ENCODE measurements around the gene OCEL1.
"Not testable (repeated sequence)": the region's sequence is repeated elsewhere in the genome, so short reads cannot be mapped to it uniquely, and the experiment has no call there.

Gene OCEL1

DNA sequence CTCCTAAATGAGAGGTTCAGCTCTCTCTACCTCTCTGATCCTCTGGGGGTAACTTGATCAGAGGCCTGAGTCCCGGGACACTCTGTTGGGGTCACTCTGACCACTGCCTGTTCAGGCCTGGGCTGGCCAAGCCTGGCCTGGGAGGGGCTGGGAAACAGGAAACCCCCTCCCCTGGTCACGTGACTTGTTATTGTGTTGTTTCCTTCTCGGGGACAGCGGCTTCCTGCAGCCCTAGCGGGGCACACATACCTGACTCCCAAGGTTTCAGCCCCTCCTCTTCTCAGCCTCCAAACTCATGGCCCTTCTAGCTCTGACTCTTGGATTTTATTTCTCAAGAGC lies 38.6 kb downstream of the OCEL1 start, which contains the start of gene USHBP1:
USHBP1 (minus strand) TSS at position 105 of the 339 bp plus-strand sequence. CDS start 446 bp downstream, outside the sequence.
- no peak for DNase-seq (ENCODE audit: low read depth)

DNA sequence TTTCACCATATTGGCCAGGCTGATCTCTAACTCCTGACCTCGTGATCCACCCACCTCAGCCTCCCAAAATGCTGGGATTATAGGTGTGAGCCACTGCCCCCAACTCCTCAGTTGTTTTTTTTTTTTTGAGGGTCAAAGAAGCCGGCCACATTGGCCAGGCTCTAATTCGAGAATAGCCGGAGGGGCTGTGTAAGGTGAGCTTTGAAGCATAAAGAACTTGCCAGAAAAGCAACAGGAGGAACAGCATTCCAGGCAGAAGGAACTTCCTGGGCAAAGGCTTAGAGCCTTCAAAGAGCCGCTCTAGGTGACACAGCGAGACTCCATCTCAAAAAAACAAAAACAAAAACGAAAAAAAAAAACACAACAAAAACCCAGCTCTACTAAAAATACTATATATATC lies 40.0 kb downstream of the OCEL1 start:
- DNase-seq (ENCODE audit: low read depth), result no peak

DNA sequence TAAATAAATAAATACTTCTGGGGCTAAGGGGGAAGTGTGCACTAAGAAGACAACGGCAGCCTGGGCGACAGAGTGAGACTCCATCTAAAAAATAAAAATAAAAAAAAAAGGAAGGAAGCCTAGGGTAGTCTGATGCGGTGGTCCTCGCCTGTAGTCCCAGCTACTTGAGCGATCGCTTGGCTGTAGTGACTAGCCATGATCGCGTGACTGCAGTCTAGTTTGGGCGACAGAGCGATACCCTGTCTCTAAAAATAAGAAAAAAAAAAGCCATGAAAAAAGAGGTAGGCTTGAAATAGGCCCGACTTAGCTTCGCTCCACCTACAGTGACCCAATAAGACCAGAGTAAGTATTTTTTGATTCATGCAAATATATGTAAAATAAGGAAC lies 40.6 kb downstream of the OCEL1 start:
- no peak for DNase-seq (ENCODE audit: low read depth)

DNA sequence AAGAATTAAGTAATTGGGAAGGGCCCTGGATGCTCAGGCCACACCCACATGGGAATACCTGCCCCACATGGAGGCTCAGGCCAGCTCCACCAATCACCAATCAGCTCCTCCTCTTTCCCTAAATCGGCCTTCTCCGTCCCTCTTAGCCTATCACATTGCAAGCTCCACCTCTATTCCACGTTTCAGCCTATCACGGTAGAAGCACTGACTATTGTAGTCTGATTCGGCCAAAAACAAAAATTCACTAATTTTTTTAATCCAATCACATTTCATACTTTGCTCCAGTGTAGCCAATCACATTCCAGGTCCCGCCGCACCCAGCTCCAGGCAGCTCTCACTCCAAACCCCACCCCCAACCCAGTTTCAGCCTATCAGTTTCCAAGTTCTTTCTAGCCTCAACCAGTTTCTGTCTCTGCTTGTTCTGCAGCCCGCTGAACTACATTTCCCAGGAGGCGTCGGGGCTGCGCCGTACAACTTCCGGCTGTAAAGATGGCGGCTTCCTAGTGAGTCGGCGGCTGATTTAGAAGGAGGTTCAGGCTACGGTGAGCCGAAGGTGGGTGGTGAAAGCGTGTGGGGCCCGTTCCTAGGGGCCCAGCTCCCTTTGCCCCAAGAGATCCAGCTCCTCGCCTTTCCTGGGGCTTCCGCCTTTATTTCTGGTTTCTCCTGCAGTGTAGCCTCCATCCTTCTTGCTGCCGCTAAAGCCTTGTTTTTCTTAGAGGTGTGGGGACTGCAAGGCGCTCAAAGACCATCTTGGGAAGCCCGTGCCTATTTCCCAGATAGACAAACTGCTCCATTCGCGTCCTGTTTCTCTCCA lies 41.2 kb downstream of the OCEL1 start, which contains the start of gene BABAM1:
BABAM1 (plus strand) TSS at position 469 of the 814 bp plus-strand sequence. CDS start 1,364 bp downstream, outside the sequence.
- peak; percentile 80 for DNase-seq (ENCODE audit: low read depth)

DNA sequence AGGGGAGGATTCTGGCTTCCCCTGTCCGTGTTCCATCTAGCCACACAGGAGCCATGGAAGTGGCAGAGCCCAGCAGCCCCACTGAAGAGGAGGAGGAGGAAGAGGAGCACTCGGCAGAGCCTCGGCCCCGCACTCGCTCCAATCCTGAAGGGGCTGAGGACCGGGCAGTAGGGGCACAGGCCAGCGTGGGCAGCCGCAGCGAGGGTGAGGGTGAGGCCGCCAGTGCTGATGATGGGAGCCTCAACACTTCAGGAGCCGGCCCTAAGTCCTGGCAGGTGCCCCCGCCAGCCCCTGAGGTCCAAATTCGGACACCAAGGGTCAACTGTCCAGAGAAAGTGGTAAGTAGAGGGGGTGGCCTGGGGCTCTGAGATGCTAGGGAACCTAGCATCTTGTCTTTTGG lies 42.7 kb downstream of the OCEL1 start:
- no peak for DNase-seq (ENCODE audit: low read depth)

DNA sequence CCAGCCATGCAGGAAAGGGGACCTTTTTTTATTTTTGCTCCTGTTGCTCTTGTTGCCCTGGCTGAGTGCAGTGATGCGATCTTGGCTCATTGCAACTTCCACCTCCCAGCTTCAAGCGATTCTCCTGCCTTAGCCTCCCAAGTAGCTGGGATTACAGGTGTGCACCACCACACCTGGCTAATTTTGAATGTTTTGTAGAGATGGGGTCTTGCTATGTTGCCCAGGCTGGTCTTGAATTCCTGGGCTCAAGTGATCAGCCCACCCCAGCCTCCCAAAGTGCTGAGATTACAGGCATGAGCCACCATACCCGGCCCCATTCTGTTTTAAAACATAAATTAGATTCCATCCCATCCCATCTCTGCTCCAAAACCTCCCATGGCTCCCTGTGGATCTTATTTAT lies 48.9 kb downstream of the OCEL1 start:
- not testable (repeated sequence) for DNase-seq (ENCODE audit: low read depth)

DNA sequence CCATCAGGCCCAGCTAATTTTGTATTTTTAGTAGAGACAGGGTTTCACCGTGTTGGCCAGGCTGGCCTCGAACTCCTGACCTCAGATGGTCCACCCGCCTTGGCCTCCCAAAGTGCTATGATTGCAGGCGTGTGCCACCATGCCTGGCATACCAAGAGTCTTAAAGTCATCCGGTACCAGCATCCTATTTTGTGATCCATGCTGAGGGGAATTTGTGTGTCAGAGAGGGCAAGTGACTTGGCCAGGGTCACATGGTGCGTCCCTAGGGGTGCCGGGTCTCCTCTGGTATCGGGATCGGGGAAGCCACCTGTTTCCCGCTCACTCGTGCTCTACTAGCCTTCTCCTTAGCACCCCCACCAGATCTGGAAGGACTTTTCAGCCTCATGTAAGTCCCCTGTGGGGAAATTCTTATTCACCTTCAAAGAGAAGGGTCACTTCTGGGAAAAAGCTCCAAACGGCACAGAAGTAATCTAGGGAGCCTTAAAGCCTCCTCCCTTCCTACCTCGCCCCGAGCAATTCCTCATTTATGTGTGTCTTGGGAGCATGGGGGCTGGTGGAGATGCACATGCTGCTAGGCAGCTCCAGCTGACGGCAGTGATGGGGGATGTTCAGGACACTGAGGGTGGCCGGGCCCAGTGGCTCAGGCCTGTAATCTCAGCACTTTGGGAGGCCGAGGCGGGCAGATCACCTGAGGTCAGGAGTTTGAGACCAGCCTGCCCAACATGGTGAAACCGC lies 49.6 kb downstream of the OCEL1 start:
- no peak for DNase-seq (ENCODE audit: low read depth)
